T-helper 1 cell treated with Interleukin-12 subunit alpha and Interleukin-12 subunit beta and Interleukin-4 antibody, amounts not matched to agents 30 μg/mL and 1 μg/mL, for 36 hours (primary cell): ENCODE results near the gene FAM149A.

Experiments
- H3K27ac Mint-ChIP-seq: one replicate; pipeline ENCODE4 v1.8.0; 2021; ENCODE audit warnings: mild to moderate bottlenecking, mixed read lengths
- H3K27me3 Mint-ChIP-seq: one replicate; pipeline ENCODE4 v1.8.0; 2021; ENCODE audit warnings: low read depth, mixed read lengths
- H3K36me3 Mint-ChIP-seq: one replicate; pipeline ENCODE4 v1.8.0; 2021; ENCODE audit warnings: low read depth, mixed read lengths
- H3K4me1 Mint-ChIP-seq: one replicate; pipeline ENCODE4 v1.8.0; 2021; ENCODE audit warnings: low read depth, mixed read lengths
- H3K4me3 Mint-ChIP-seq: one replicate; pipeline ENCODE4 v1.8.0; 2021; ENCODE audit warnings: mild to moderate bottlenecking, moderate library complexity, mixed read lengths
- H3K9me3 Mint-ChIP-seq: one replicate; pipeline ENCODE4 v1.8.0; 2021; ENCODE audit warnings: mixed read lengths

FAM149A gene

DNA sequence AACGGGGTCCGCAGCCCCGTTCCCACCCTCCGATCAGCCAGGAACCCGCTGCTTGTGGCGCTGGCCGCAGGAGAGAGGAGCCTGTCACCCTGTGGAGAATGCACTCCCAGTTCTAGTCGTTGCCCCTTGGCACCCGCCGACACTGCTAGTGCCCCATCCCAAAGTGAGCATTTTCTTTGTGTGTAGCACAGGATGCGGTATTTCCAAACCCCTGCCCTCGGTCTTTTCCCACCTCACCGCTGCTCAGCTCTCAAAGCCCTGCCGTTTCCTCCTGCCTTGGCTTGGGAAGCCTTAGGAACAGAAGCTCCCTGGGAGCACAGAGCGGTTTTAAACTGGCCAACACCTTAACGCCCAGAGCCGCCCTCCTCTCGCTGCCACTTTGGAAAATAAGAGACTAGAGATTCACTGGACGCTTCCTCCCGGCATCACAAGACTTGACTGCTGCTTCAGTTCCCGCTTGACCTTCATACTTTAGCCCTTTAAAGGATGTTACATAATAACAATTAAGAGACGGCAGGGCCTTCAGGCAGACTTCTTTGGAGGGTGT is 87.6 kb downstream of the FAM149A start:
- Mint-ChIP-seq H3K4me1 (peaks cover 27% of the 10 kb centered on the region), H3K27me3 (no peaks in the 10 kb centered on the region), H3K9me3 (no peaks in the 10 kb centered on the region), H3K27ac (peak overlapping the region; percentile 94), H3K36me3 (peaks cover 16% of the 10 kb centered on the region), H3K4me3 (peak overlapping the region; percentile 95)

DNA sequence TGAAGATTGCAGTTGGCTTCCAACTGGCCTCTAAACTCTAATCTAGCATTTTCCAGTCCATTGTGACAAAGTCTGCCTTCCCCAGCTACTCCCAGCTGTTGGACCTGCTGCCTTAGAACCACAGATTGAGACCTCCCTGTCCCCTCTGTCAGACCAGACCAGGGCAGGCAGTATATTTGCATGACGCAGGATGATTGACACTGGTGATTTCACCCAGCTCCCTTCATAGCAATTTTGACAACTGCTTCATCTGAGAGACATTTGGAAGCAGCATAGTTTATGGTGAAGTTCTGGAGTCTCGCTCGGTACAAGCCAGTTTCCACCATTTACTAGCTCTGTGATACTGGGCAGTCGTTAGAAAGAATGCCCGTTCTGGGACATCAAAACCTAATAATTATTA is 89.3 kb downstream of the FAM149A start:
- Mint-ChIP-seq H3K4me3 (no peak overlapping the region), H3K27ac (no peak overlapping the region), H3K9me3 (no peaks in the 10 kb centered on the region), H3K4me1 (peaks cover 25% of the 10 kb centered on the region), H3K27me3 (no peaks in the 10 kb centered on the region), H3K36me3 (peaks cover 18% of the 10 kb centered on the region)

DNA sequence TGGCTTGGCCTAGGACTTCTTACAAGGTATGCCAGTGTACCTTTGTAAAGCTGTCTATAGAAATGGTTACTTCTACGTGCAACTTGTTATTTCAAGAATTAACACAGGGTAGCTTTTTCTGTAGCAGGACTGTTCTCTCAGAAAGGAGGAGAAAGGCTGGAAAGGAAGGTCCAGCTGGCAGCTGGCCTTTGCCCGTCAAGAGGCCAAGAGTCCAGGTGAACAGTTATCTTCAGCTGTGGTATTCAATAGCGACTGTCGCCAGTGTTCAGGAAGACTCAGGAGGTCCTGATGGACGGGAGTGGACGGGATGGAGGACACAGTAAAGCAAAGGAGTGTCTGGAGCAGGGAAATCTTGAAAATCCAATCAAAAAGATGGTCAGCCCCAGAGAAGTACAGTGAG is 91.6 kb downstream of the FAM149A start:
- Mint-ChIP-seq H3K4me1 (peaks cover 11% of the 10 kb centered on the region), H3K27me3 (no peaks in the 10 kb centered on the region), H3K4me3 (no peak overlapping the region), H3K36me3 (peaks cover 18% of the 10 kb centered on the region), H3K27ac (no peak overlapping the region), H3K9me3 (no peaks in the 10 kb centered on the region)

DNA sequence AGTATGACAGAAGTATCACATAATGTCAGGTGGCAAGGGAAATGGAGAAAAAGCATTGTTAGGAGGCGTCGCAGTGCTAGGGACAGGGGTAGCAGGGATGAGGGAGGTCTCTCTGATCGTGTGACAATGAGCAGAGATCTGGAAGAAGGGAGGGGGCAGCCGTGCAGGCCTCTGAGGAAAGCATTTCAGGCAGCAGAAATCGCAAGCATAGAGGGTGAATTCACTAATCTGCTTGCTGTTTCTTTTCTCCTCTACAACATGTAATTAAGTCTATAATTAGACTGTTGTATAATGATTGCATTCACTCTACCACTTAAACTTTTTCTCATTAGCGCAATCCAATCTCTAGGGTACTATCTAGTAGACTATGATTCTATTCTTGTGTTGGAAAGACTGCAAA is 96.0 kb downstream of the FAM149A start:
- Mint-ChIP-seq H3K4me3 (no peak overlapping the region), H3K27ac (no peak overlapping the region), H3K36me3 (peaks cover 13% of the 10 kb centered on the region), H3K27me3 (no peaks in the 10 kb centered on the region), H3K9me3 (no peaks in the 10 kb centered on the region), H3K4me1 (peaks cover 2% of the 10 kb centered on the region)

DNA sequence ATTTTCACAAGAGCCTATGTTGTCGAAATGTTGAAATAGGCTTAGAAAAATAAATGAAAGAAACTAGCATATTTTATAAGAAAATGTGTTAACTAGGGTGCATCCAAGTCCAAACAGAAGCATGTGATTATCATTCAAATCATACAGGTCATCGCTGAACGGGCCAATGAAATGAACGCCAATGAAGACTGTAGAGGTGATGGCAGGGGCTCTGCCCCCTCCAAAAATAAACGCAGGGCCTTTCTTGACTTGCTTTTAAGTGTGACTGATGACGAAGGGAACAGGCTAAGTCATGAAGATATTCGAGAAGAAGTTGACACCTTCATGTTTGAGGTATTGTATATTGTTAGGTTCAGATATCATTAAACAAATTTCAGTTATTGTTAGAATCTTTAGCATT is 96.5 kb downstream of the FAM149A start:
- H3K4me1 Mint-ChIP-seq: peaks cover 2% of the 10 kb centered on the region
- no peak overlapping the region for H3K27ac Mint-ChIP-seq
- H3K4me3 Mint-ChIP-seq: no peak overlapping the region
- no peaks in the 10 kb centered on the region for H3K9me3 Mint-ChIP-seq
- H3K27me3 Mint-ChIP-seq: no peaks in the 10 kb centered on the region
- peaks cover 9% of the 10 kb centered on the region for H3K36me3 Mint-ChIP-seq

DNA sequence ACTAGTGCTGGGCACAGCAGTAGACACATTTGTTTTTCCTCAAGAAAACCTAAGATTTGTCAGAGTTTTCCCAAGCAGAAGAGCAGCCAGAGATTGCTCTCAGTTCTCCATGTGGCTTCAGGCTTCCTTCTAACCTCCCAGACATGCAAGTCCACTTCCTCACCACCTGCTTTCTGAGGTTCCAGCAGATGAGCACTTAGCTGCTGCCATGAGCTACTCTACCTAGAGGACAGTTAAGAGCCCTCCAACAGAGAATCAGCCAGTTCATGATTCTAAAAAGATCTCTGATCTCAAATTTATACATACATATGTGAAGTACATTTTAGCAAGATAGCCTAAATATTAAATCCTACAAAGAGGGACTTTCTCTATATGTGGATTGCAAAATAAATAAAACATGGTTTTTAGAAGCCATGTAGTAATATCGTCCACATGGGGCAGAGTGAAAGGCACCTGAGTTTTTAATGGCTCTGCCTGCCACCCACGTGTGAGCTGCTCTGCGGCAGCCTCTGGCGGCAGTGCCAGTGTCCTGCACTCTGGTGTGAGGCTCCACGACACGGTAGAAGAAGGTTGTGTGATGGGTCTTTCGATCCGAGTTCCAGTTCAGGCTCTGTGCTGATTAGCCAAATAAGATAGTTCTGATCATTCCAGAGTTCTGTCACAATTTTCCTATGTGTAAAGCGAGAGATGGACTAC is 97.2 kb downstream of the FAM149A start:
- Mint-ChIP-seq H3K4me1 (peaks cover 2% of the 10 kb centered on the region), H3K4me3 (no peak overlapping the region), H3K9me3 (no peaks in the 10 kb centered on the region), H3K27me3 (no peaks in the 10 kb centered on the region), H3K36me3 (peaks cover 6% of the 10 kb centered on the region), H3K27ac (no peak overlapping the region)

DNA sequence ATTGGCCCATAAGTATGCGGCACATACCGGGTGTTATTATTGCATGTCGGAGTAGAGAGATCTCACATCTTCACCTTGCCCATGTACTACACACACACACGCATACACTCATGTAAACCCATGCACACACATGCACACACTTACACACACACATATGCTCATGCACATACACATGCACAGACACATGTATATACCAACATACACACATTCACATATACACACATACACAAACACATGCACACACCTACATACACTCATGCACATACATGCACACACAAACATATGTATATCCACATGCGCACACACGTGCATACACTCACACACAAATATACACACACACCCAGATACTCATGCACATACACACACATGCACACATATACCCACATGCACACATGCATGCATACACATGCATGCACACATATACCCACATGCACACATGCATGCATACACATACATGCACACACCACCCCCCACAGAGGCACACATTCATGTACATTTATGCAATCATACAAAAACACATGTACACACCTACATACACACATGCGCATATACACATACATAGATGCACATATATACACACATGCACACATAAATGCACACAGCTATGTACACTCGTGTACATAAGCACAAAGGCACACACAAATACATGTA is 98.1 kb downstream of the FAM149A start:
- H3K9me3 Mint-ChIP-seq: peaks cover under 1% of the 10 kb centered on the region
- H3K4me3 Mint-ChIP-seq: no peak overlapping the region
- H3K36me3 Mint-ChIP-seq: no peaks in the 10 kb centered on the region
- no peaks in the 10 kb centered on the region for H3K27me3 Mint-ChIP-seq
- H3K4me1 Mint-ChIP-seq: peaks cover 2% of the 10 kb centered on the region
- H3K27ac Mint-ChIP-seq: no peak overlapping the region

DNA sequence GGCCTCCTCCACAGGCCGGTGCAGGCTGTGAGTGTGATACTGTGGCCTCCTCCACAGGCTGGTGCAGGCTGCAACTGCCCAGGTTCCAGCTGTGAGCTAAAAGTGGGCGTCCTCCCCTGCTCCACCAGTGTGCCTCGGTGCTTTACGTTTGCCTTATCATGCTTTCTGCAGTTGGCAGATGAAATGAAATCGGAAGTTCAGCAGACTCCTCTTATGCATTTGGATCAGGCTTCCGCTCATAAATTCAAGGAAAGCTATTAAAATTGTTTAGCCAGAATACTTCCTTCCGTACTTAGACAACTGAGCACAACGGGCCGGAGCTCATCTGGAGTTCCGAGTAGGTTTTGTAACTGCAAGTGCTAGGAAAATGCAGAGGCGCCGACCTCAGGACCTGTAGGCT is 98.9 kb downstream of the FAM149A start:
- Mint-ChIP-seq H3K4me3 (no peak overlapping the region), H3K27ac (no peak overlapping the region), H3K27me3 (no peaks in the 10 kb centered on the region), H3K36me3 (no peaks in the 10 kb centered on the region), H3K9me3 (peaks cover 3% of the 10 kb centered on the region), H3K4me1 (peaks cover 2% of the 10 kb centered on the region)

DNA sequence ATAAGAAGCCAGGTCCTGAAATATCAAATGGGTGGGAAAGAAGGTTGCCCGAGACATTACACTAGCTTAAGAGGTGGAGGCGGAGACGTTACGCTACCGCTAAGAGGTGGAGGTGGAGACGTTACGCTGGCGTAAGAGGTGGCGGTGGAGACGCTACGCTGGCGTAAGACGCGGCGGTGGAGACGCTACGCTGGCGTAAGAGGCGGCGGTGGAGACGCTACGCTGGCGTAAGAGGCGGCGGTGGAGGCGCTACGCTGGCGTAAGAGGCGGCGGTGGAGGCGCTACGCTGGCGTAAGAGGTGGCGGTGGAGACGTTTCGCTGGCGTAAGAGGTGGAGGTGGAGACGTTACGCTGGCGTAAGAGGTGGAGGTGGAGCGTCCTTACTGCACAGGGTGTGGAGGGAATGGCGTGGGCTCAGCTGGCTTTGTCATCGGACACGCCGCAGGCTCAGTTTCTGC is 99.6 kb downstream of the FAM149A start:
- Mint-ChIP-seq H3K36me3 (peaks cover 6% of the 10 kb centered on the region), H3K27ac (peak overlapping the region; percentile 5), H3K4me3 (no peak overlapping the region), H3K4me1 (peaks cover 2% of the 10 kb centered on the region), H3K27me3 (no peaks in the 10 kb centered on the region), H3K9me3 (peaks cover 9% of the 10 kb centered on the region)

DNA sequence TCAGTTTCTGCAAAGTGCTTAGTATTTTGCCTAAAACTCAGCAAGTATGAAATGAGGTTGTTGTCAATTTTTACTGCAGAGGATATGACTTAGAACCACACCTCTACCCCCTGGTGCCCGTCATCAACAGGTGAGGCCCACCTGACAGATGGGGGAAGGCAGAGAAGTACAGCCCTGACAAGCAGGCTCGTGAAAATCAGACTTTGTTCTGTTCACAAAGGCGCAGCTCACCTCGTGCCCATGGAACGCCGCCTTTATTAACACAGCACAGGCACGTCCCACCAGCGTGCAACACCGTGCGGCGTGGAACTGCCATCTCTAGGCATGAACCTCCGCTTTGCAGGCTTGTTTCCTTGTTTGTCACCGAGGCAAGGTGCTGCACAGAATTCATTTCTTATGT is 100.2 kb downstream of the FAM149A start:
- Mint-ChIP-seq H3K9me3 (peaks cover 15% of the 10 kb centered on the region), H3K36me3 (peaks cover 9% of the 10 kb centered on the region), H3K4me1 (peaks cover 2% of the 10 kb centered on the region), H3K27me3 (no peaks in the 10 kb centered on the region), H3K27ac (no peak overlapping the region), H3K4me3 (no peak overlapping the region)

DNA sequence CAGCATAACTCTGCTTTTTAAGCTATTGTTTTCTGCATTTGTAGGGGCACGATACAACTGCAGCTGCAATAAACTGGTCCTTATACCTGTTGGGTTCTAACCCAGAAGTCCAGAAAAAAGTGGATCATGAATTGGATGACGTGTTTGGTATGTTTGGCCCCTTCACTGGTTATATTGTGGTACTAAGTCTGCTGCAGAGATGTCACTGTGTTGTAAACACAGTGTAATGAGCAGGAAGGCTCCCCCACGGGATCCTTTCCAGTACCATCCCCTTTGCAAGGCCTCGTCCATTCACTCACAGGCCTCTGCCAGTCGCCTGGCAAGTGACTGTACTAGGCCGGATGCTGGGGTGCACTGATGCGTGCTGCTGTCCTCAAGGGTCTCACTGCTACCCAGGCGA is 100.7 kb downstream of the FAM149A start:
- H3K9me3 Mint-ChIP-seq: peaks cover 17% of the 10 kb centered on the region
- no peak overlapping the region for H3K27ac Mint-ChIP-seq
- no peaks in the 10 kb centered on the region for H3K27me3 Mint-ChIP-seq
- peaks cover 2% of the 10 kb centered on the region for H3K4me1 Mint-ChIP-seq
- peaks cover 10% of the 10 kb centered on the region for H3K36me3 Mint-ChIP-seq
- no peak overlapping the region for H3K4me3 Mint-ChIP-seq

DNA sequence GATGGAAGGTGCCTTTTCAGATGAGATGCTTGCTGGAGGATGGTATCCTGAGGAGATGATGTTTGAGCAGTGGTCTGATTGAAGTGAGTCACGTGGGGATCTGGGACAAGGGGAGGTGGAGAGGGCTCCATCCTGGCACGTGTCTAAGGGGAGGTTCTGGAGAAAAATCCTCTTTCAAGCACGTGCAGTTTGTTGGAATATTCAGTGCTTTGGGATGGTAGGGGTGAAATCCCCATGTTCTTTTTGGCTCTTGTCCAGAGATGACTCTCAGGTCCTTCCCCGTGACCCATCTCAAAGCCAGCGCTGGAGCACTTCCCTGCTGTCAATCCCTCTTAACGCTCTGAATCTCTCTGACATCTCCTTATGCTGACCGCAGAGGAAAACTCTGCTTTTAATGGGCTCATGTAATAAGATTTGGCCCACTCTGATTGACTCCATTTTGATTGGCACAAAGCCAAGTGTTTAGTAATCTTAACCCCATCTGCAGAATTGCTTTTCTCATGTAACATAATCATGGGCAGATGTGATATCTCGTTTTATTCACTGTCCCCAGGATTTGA is 112.0 kb downstream of the FAM149A start:
- Mint-ChIP-seq H3K4me1 (no peaks in the 10 kb centered on the region), H3K36me3 (no peaks in the 10 kb centered on the region), H3K9me3 (no peaks in the 10 kb centered on the region), H3K27me3 (peaks cover 4% of the 10 kb centered on the region), H3K27ac (no peak overlapping the region), H3K4me3 (no peak overlapping the region)

DNA sequence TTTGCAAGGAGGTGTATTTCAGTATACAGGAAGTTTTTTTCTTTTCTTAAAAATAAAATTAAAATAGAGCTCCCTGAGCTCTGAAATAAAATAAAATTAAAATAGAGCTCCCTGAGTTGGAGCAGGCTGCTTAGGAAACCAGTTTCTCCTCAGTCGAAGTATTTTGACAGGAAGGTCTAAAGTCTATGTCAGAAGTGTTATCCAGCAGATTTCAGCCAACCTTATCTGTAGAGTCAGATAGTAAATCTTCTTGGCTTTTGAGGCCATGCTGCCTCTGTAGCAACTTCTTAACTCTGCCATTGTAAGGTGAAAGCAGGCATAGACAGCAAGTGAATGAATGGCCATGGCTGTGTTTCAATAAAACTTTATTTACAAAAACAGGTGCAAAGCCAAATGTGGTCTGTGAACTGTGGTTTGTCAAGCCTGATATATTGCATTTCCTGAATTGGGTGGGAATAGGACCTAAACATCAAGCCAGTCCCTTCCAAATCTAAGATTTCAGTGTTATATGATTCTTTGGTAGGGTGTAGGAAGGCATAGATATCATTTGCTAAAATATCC is 113.3 kb downstream of the FAM149A start:
- no peak overlapping the region for H3K4me3 Mint-ChIP-seq
- H3K36me3 Mint-ChIP-seq: no peaks in the 10 kb centered on the region
- H3K27ac Mint-ChIP-seq: no peak overlapping the region
- H3K4me1 Mint-ChIP-seq: no peaks in the 10 kb centered on the region
- H3K9me3 Mint-ChIP-seq: no peaks in the 10 kb centered on the region
- H3K27me3 Mint-ChIP-seq: peaks cover 4% of the 10 kb centered on the region

DNA sequence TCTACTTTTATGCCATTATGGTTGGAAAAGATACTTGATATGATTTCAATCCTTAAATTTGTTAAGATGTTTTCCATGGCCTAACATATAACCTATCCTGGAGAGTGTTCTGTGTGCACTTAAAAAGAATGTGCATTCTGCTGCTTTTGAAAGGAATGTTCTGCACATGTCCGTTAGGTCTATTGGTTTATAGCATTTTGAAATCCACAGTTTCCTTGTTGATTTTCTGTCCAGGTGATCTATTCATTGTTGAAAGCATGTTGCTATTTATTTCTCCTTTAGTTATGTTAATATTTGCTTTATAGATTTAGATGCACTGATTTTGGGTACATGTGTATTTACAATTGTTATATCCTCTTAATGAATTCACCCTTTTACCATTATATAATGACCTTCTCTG is 117.1 kb downstream of the FAM149A start:
- peaks cover 7% of the 10 kb centered on the region for H3K27me3 Mint-ChIP-seq
- H3K27ac Mint-ChIP-seq: no peak overlapping the region
- no peaks in the 10 kb centered on the region for H3K4me1 Mint-ChIP-seq
- peaks cover 18% of the 10 kb centered on the region for H3K9me3 Mint-ChIP-seq
- H3K4me3 Mint-ChIP-seq: no peak overlapping the region
- no peaks in the 10 kb centered on the region for H3K36me3 Mint-ChIP-seq
